Tibial nerve (tissue), 4 donors: ENCODE data around the gene BTN1A1.

Experiments used
- EP300 ChIP-seq, 2 donors: sonication (generic); formaldehyde crosslinking; IDR thresholded peaks; one replicate each; pipeline ENCODE4 v1.6.1; 2017; ENCODE audit warnings: antibody characterized with exemption in 2 of 2, mild to moderate bottlenecking in 1 of 2
- TF ChIP-seq, protein P1 (sequence below), 5 experiments: fragments of 200-600 bp in 3 of 5; fragments of 450-650 bp in 2 of 5; sonication (generic) in 3 of 5; IDR thresholded peaks; one replicate each; pipeline ENCODE4 v1.5.1; 2016 to 2019; ENCODE audit warnings: antibody characterized with exemption in 5 of 5, mild to moderate bottlenecking in 3 of 5, moderate library complexity in 2 of 5

DNA sequence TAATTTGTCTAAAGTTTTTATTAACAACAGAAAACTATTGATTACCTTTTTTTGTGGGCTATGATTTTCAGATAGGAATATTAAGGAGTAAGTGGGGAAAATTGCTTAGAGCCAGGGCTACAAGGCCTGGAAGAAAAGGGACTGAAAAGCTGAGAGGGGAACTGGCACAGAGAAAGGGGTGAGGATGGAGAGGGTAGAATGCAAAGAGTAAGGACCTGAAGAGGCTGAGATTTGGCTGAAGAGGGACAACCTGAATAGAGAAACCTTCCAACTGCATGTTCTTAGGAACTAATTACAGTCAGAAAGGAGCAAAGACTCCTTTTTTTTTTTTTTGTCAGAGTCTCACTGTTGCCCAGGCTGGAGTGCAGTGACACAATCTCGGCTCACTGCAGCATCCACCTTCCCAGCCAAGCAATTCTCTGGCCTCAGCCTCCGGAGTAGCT, 25.6 kb upstream of the BTN1A1 start:
- TF ChIP-seq, protein P1, sequence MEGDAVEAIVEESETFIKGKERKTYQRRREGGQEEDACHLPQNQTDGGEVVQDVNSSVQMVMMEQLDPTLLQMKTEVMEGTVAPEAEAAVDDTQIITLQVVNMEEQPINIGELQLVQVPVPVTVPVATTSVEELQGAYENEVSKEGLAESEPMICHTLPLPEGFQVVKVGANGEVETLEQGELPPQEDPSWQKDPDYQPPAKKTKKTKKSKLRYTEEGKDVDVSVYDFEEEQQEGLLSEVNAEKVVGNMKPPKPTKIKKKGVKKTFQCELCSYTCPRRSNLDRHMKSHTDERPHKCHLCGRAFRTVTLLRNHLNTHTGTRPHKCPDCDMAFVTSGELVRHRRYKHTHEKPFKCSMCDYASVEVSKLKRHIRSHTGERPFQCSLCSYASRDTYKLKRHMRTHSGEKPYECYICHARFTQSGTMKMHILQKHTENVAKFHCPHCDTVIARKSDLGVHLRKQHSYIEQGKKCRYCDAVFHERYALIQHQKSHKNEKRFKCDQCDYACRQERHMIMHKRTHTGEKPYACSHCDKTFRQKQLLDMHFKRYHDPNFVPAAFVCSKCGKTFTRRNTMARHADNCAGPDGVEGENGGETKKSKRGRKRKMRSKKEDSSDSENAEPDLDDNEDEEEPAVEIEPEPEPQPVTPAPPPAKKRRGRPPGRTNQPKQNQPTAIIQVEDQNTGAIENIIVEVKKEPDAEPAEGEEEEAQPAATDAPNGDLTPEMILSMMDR (IDR thresholded peaks at IDR 0.05): no peak
- TF ChIP-seq EP300 (IDR thresholded peaks at IDR 0.05): no peak
